Epithelial cell of proximal tubule (primary cell): ENCODE data around the gene LRRK1. TPM values are rescaled to one million over a fixed set of nuclear protein-coding genes. Genes with fewer than 3 reads are reported as not detected.

ENCODE experiments used
- DNase-seq: peaks from one replicate; pipeline ENCODE4 v3.0.0-alpha.2; 2011; ENCODE audit warnings: low read depth
- H3K4me3 ChIP-seq: 2 replicates; pipeline ENCODE4 v1.5.1; 2011; ENCODE audit warnings: low read depth, mild to moderate bottlenecking, low read length
- total RNA-seq: library from RNA; depleted of rRNA; stranded (reverse); fragments of >200 nt; gene quantifications from 2 replicates; pipeline ENCODE4 v1.2.3, GENCODE V29; 2015
- TF ChIP-seq, protein P1 (sequence below): conservative IDR thresholded peaks from 2 replicates; pipeline ENCODE4 v1.5.1; 2012; ENCODE audit warnings: low read depth, mild to moderate bottlenecking, low read length

Gene LRRK1
- total RNA-seq, 1 donor from 2014 or later: 8.1 TPM

GRCh38 chr15:101063891-101064794 is 145.0 kb downstream of the LRRK1 start:
- TF ChIP-seq, protein P1, sequence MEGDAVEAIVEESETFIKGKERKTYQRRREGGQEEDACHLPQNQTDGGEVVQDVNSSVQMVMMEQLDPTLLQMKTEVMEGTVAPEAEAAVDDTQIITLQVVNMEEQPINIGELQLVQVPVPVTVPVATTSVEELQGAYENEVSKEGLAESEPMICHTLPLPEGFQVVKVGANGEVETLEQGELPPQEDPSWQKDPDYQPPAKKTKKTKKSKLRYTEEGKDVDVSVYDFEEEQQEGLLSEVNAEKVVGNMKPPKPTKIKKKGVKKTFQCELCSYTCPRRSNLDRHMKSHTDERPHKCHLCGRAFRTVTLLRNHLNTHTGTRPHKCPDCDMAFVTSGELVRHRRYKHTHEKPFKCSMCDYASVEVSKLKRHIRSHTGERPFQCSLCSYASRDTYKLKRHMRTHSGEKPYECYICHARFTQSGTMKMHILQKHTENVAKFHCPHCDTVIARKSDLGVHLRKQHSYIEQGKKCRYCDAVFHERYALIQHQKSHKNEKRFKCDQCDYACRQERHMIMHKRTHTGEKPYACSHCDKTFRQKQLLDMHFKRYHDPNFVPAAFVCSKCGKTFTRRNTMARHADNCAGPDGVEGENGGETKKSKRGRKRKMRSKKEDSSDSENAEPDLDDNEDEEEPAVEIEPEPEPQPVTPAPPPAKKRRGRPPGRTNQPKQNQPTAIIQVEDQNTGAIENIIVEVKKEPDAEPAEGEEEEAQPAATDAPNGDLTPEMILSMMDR: no peak
- DNase-seq: no peak
- no peak overlapping the region for H3K4me3 ChIP-seq

DNA sequence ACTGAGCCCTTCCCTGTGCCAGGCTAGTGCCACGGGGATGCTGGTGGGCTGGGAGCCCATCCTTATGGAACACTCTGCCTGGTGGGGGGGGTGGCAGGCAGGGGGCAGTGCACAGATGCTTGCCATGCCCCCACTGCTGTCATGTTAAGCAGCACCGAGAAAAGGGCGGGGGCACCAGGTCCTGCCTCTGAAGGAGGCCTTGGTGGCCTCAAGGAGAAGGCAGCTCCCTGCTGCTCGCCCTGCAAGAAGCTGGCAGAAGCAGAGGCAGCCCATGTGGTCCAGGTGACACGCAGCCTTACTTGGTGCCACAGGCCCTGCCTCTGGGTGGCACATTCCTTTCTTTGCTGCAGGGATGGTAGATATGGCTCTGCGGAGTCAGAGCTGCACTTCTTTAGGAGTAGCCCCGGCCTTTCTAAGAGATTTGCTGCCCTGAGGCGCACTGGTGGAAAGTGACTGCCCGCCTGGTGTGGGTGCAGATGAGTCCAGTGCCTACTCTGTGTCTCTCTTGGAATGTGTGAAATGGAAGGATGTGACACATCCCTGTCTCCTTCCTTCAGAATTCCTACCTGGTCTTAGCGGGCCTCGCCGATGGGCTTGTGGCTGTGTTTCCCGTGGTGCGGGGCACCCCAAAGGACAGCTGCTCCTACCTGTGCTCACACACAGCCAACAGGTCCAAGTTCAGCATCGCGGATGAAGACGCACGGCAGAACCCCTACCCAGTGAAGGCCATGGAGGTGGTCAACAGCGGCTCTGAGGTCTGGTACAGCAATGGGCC is 145.8 kb downstream of the LRRK1 start:
- DNase-seq: no peak
- TF ChIP-seq, protein P1: no peak
- H3K4me3 ChIP-seq: no peak overlapping the region

DNA sequence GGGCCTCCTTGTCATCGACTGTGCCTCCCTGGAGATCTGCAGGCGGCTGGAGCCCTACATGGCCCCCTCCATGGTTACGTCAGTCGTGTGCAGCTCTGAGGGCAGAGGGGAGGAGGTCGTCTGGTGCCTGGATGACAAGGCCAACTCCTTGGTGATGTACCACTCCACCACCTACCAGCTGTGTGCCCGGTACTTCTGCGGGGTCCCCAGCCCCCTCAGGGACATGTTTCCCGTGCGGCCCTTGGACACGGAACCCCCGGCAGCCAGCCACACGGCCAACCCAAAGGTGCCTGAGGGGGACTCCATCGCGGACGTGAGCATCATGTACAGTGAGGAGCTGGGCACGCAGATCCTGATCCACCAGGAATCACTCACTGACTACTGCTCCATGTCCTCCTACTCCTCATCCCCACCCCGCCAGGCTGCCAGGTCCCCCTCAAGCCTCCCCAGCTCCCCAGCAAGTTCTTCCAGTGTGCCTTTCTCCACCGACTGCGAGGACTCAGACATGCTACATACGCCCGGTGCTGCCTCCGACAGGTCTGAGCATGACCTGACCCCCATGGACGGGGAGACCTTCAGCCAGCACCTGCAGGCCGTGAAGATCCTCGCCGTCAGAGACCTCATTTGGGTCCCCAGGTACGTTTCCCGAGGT is 146.5 kb downstream of the LRRK1 start:
- H3K4me3 ChIP-seq: no peak overlapping the region
- no peak for DNase-seq
- TF ChIP-seq, protein P1: no peak

GRCh38 chr15:101066501-101067408 is 147.6 kb downstream of the LRRK1 start:
- H3K4me3 ChIP-seq: no peak overlapping the region
- TF ChIP-seq, protein P1: no peak
- DNase-seq: no peak

GRCh38 chr15:101067660-101068522 is 148.7 kb downstream of the LRRK1 start:
- TF ChIP-seq, protein P1: no peak
- DNase-seq: no peak
- no peak overlapping the region for H3K4me3 ChIP-seq
